OCI-LY7 (cell line): ENCODE data around the gene PIH1D1. TPM values are rescaled to one million over a fixed set of nuclear protein-coding genes. Genes with fewer than 3 reads are reported as not detected.

Experiments
- BruUV-seq: library from RNA; stranded (reverse); fragments of 400-500 nt; replicated peaks from 2 replicates; lab custom pipeline; 2021; lab: Mats Ljungman, UMichigan
- CTCF ChIA-PET: fragments of 300-600 bp; sonication (Branson Sonifier 250); formaldehyde crosslinking; loops from one replicate; lab custom pipeline; 2022; ENCODE audit warnings: antibody characterized with exemption; ENCODE audit not compliant: unreplicated experiment; lab: Charles Lee
- POLR2A ChIA-PET: fragments of 300-600 bp; sonication (Branson Sonifier 250); formaldehyde crosslinking; loops from one replicate; lab custom pipeline; 2022; ENCODE audit warnings: antibody characterized with exemption; lab: Charles Lee
- DNase-seq: peaks from one replicate; pipeline ENCODE4 v3.0.0-alpha.2; 2015; ENCODE audit warnings: low spot score
- H2AFZ ChIP-seq: fragments of 200-600 bp; sonication (generic), shearing (Covaris generic); 2 replicates; pipeline ENCODE4 v1.6.1; 2014; ENCODE audit warnings: mild to moderate bottlenecking, antibody characterized with exemption, low read length, moderate library complexity
- H3K27ac ChIP-seq: fragments of 200-600 bp; sonication (generic); 2 replicates; pipeline ENCODE4 v1.5.1; 2014; ENCODE audit warnings: mixed run types, low read depth, mild to moderate bottlenecking, moderate library complexity, low read length, inconsistent platforms; ENCODE audit not compliant: poor library complexity, severe bottlenecking
- H3K36me3 ChIP-seq: fragments of 200-600 bp; sonication (generic); 2 replicates; pipeline ENCODE4 v1.6.1; 2014; ENCODE audit warnings: mild to moderate bottlenecking, antibody characterized with exemption, low read length, moderate library complexity, mixed read lengths; ENCODE audit not compliant: insufficient read depth
- H3K4me1 ChIP-seq: fragments of 200-600 bp; sonication (generic); 2 replicates; pipeline ENCODE4 v1.5.1; 2014; ENCODE audit warnings: mild to moderate bottlenecking, low read length; ENCODE audit not compliant: insufficient read depth, poor library complexity, severe bottlenecking
- H3K4me2 ChIP-seq: fragments of 200-600 bp; sonication (generic); 2 replicates; pipeline ENCODE4 v1.6.1; 2014; ENCODE audit warnings: mild to moderate bottlenecking, low read length
- H3K4me3 ChIP-seq: fragments of 200-600 bp; sonication (generic); 2 replicates; pipeline ENCODE4 v1.5.1; 2014; ENCODE audit warnings: mild to moderate bottlenecking, low read depth, low read length; ENCODE audit not compliant: poor library complexity, severe bottlenecking
- H3K79me2 ChIP-seq: fragments of 200-600 bp; sonication (generic); 2 replicates; pipeline ENCODE4 v1.6.1; 2016; ENCODE audit warnings: low read depth, mild to moderate bottlenecking, low read length, moderate library complexity, mixed read lengths; ENCODE audit not compliant: insufficient read depth
- H3K9me2 ChIP-seq: fragments of 200-600 bp; sonication (generic); 2 replicates; pipeline ENCODE4 v1.6.1; 2016; ENCODE audit warnings: mild to moderate bottlenecking, low read length, mixed read lengths; ENCODE audit not compliant: insufficient read depth
- H3K9me3 ChIP-seq: fragments of 200-600 bp; sonication (generic); 2 replicates; pipeline ENCODE4 v1.6.1; 2014; ENCODE audit warnings: mild to moderate bottlenecking, mixed run types, low read length, mixed read lengths
- H4K20me1 ChIP-seq: fragments of 200-600 bp; sonication (generic); 2 replicates; pipeline ENCODE4 v1.6.1; 2014; ENCODE audit warnings: mild to moderate bottlenecking, antibody characterized with exemption, low read length, moderate library complexity, mixed read lengths; ENCODE audit not compliant: insufficient read depth
- EZH2phosphoT487 ChIP-seq: fragments of 200-600 bp; sonication (generic); IDR thresholded peaks from 2 replicates; pipeline ENCODE4 v1.6.1; 2018; ENCODE audit warnings: low read depth, borderline replicate concordance, mild to moderate bottlenecking, mixed run types, antibody characterized with exemption, low read length, moderate library complexity, mixed read lengths
- intact Hi-C: fragments of 100-400 bp; cut with micrococcal nuclease; formaldehyde crosslinking; loops from one replicate; pipeline ENCODE4 v1.10.0; 2022; ENCODE audit not compliant: unreplicated experiment
- total RNA-seq, 2 experiments: library from RNA; depleted of rRNA in 1 of 2; stranded (reverse); fragments of >200 nt in 1 of 2; shearing (Covaris generic) in 1 of 2; gene quantifications; 2 replicates each; pipeline ENCODE4 v1.2.3, GENCODE V29; 2014 to 2022
- TF ChIP-seq, protein P1 (sequence below): fragments of 200-600 bp; sonication (generic); conservative IDR thresholded peaks from 2 replicates; pipeline ENCODE4 v1.5.1; 2014; ENCODE audit warnings: mild to moderate bottlenecking, antibody characterized with exemption, low read length, moderate library complexity, mixed read lengths

The PIH1D1 gene
- total RNA-seq, 2 experiments from 2014 or later, result 95.5 to 117 TPM

DNA sequence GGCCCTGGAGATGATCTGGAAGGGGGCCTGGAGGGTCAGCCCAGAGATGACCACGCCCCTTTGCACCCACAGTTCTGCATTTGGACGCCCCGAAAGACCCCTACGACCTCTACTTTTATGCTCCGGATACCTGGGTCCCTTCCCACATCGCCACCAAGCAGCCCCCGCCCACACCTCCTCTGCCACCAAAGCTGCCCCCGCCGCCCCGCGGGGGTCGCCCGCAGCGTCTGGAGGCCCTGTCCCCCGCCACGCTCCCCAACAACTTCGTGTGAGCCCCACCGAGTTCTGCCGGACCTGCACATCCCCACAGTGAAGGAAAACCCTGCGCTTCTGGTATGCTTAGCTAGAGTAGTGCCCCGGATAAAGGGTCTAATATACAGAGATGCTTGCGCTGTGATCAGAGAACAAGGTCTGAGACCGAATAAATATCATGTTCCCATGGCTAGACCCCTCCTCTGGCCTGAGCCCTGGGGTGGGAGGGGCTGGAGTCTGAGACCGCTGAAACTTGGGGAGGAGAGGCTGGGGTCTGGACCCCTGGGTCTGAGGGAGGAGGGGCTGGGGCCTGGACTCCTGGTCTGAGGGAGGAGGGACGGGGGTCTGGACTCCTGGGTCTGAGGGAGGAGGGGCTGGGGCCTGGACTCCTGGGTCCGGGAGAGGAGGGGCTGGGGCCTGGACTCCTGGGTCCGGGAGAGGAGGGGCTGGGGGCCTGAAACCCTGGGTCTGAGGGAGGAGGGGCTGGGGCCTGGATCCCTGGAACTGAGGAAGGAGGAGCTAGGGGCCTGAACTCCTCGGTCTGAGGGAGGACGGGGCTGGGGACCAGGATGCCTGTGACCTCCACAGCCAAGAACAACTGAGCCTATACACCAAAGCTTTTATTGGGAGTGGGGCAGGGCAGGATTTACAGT lies 22.8 kb downstream of the PIH1D1 start:
- Histone ChIP-seq H3K79me2 (no peaks in the 10 kb centered on the region), H3K9me3 (no peaks in the 10 kb centered on the region), H4K20me1 (no peaks in the 10 kb centered on the region), H3K4me2 (no peak overlapping the region), H2AFZ (no peak overlapping the region), H3K27ac (no peak overlapping the region), H3K4me3 (no peak overlapping the region), H3K9me2 (no peaks in the 10 kb centered on the region), H3K36me3 (no peaks in the 10 kb centered on the region), H3K4me1 (peaks cover 58% of the 10 kb centered on the region)
- no peak for DNase-seq
- intact Hi-C loops, result no loop called here
- CTCF ChIA-PET, result interaction anchor here (0.6 kb wide), 1 partner anchor 11 kb away, joined by 3 read pairs; no protein-coding TSS in a partner anchor
- POLR2A ChIA-PET, result interaction anchor here (0.8 to 1.9 kb wide), 2 partner anchors 17 to 36 kb away, joined by 5 to 10 read pairs; no protein-coding TSS in a partner anchor
- TF ChIP-seq, protein P1, sequence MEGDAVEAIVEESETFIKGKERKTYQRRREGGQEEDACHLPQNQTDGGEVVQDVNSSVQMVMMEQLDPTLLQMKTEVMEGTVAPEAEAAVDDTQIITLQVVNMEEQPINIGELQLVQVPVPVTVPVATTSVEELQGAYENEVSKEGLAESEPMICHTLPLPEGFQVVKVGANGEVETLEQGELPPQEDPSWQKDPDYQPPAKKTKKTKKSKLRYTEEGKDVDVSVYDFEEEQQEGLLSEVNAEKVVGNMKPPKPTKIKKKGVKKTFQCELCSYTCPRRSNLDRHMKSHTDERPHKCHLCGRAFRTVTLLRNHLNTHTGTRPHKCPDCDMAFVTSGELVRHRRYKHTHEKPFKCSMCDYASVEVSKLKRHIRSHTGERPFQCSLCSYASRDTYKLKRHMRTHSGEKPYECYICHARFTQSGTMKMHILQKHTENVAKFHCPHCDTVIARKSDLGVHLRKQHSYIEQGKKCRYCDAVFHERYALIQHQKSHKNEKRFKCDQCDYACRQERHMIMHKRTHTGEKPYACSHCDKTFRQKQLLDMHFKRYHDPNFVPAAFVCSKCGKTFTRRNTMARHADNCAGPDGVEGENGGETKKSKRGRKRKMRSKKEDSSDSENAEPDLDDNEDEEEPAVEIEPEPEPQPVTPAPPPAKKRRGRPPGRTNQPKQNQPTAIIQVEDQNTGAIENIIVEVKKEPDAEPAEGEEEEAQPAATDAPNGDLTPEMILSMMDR, result no peak
- TF ChIP-seq EZH2phosphoT487, result no peak
- BruUV-seq, result no TSS peak

DNA sequence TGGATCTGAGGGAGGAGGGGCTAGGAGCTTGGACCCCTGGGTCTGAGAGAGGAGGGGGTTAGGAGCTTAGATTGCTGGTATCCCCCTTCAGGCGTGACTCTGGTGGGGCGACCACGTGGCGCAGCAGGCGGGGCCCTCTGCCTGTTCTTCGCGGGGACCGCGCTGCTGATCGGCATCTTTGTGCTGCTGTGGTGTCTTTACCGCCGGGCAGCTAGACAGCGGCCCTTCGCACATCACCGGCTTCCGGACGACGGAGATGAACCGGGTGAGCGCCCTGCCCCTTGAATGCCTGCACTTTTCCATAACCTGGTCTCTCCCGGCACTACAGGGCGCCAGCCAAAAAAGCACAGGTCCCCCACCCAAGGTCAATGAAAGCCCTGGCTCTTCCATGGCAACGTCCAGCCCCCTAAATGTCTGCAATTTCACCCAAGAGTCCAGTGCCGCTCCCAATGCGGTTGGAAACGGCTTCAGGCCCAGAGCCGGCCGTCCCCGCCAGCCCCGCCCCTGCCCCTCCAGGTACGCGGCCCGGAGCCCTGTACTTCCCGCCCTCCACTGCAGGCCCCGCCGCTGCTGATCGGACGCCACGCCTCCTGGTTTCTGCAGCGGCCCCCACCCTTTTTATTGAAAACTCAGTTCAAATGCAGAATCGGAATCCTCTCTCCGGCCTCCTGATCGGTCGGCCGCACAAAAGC lies 23.6 kb downstream of the PIH1D1 start:
- H3K4me1 ChIP-seq, result peaks cover 64% of the 10 kb centered on the region
- no peaks in the 10 kb centered on the region for H3K79me2 ChIP-seq
- DNase-seq, result no peak
- no peak overlapping the region for H3K4me3 ChIP-seq
- H3K9me2 ChIP-seq, result no peaks in the 10 kb centered on the region
- ChIA-PET CTCF (no interaction called here), POLR2A (no interaction called here)
- no peaks in the 10 kb centered on the region for H3K9me3 ChIP-seq
- H4K20me1 ChIP-seq, result no peaks in the 10 kb centered on the region
- intact Hi-C loops, result no loop called here
- H3K4me2 ChIP-seq, result peak overlapping the region; percentile 55
- H3K27ac ChIP-seq, result no peak overlapping the region
- TF ChIP-seq, protein P1, result no peak
- no peak for TF ChIP-seq EZH2phosphoT487
- H3K36me3 ChIP-seq, result no peaks in the 10 kb centered on the region
- peak overlapping the region; percentile 71; the same call in 1 of the 2 replicates for H2AFZ ChIP-seq
- no TSS peak for BruUV-seq
